Fibroblast of the aortic adventitia (primary cell): Measurements from ENCODE around the gene VAV2. TPM values are rescaled to one million over a fixed set of nuclear protein-coding genes. Genes with fewer than 3 reads are reported as not detected.

Experiments
- DNase-seq: peaks from one replicate; pipeline ENCODE4 v3.0.0-alpha.2; 2010; ENCODE audit warnings: low read depth
- H3K4me3 ChIP-seq: 2 replicates; pipeline ENCODE4 v1.5.1; 2011; ENCODE audit warnings: low read depth, mild to moderate bottlenecking, control low read depth, low read length, moderate library complexity
- total RNA-seq: library from RNA; depleted of rRNA; stranded (reverse); fragments of >200 nt; gene quantifications from 2 replicates; pipeline ENCODE4 v1.2.3, GENCODE V29; 2012; ENCODE audit warnings: low replicate concordance
- TF ChIP-seq, protein P1 (sequence below): IDR thresholded peaks from 2 replicates; pipeline ENCODE4 v1.5.1; 2011; ENCODE audit warnings: mild to moderate bottlenecking, low read length, control low read depth, inconsistent platforms; ENCODE audit not compliant: insufficient read depth

Gene VAV2
- total RNA-seq, 1 donor: 10.9 TPM

DNA sequence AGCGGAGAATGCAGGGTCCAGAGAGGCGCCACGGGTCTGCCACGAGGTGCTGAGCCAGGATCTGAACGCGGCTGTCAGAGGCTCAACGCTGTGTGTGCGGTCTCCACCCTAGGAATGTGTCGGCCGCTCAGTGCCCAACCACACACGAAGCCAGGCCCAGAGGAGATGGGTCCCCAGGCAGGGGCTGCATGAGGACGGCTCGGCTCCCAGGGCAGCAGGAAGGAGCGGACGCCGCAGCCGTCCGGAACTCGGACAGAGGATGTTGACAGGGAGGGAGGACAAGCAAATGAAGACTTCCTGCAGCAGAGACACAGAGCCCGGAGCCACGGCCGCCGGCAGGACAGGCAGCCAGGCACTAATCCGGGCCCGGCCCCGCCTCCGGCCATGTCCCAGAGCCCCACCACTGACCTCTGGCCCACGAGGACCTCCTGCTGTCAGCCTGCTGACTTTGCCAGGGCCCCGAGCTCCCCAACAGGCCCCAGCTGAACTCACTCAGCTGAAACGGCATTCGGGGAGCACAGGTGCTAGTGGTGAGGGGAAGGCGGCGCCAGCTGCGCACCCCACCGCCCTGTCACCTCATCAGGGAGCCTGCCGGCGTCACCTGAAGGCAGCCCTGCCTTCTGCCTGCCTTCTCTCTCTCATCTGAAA lies 12.7 kb downstream of the VAV2 start:
- TF ChIP-seq, protein P1, sequence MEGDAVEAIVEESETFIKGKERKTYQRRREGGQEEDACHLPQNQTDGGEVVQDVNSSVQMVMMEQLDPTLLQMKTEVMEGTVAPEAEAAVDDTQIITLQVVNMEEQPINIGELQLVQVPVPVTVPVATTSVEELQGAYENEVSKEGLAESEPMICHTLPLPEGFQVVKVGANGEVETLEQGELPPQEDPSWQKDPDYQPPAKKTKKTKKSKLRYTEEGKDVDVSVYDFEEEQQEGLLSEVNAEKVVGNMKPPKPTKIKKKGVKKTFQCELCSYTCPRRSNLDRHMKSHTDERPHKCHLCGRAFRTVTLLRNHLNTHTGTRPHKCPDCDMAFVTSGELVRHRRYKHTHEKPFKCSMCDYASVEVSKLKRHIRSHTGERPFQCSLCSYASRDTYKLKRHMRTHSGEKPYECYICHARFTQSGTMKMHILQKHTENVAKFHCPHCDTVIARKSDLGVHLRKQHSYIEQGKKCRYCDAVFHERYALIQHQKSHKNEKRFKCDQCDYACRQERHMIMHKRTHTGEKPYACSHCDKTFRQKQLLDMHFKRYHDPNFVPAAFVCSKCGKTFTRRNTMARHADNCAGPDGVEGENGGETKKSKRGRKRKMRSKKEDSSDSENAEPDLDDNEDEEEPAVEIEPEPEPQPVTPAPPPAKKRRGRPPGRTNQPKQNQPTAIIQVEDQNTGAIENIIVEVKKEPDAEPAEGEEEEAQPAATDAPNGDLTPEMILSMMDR: no peak
- H3K4me3 ChIP-seq: peak overlapping the region; percentile 13
- DNase-seq: peak; percentile 27

DNA sequence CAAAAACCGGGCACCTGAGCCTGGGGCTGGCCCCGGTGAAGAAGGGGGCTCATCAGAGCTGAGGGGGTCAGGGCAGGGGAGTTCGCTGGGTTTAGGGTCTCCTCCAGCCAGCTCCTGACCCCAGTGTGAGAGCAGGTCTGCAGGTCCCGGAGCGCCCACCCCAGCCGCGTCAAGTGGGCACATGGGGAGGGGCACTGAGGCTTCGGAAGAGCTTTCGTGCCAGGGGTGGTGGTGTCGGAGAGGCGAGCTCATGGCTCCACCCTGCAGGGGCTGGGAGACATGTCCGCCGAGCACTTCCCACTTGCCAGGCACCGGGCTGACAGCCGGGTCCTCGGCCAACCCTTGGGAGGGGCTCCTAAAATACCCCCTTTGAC lies 13.2 kb downstream of the VAV2 start:
- TF ChIP-seq, protein P1: no peak
- DNase-seq: no peak
- no peak overlapping the region for H3K4me3 ChIP-seq

DNA sequence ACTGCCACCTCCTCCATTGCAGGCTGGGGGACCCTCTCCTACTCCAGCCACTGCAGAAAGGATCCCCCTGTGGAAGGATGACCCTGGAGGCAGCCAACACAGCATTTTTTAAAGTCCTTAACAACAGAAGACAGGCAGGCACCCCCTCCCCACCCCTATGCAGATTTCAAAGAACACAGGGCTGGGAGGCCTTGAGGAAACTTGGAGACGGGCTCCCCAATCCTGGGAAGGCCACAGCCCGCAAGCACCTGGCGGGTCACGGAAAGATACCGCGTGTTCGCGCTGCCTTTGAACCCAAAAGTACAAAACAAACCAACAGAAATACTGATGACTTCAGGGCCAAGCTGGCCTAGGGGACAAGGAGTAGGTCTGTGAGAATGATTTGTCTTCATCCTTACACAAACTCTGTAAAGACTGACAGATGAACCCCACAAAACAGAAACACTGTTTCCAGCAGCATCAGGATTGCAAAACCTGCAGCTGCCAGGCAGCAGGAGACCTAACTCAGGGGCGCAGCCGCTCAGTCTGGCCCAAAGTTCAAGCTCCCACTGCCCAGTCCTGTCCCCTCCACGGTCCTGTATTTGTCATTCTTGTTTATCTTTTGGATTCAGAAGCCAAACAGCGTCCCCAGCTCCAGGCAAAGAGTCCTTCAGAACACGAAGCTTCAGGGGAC lies 13.8 kb downstream of the VAV2 start:
- H3K4me3 ChIP-seq: no peak overlapping the region
- DNase-seq: no peak
- TF ChIP-seq, protein P1: no peak

DNA sequence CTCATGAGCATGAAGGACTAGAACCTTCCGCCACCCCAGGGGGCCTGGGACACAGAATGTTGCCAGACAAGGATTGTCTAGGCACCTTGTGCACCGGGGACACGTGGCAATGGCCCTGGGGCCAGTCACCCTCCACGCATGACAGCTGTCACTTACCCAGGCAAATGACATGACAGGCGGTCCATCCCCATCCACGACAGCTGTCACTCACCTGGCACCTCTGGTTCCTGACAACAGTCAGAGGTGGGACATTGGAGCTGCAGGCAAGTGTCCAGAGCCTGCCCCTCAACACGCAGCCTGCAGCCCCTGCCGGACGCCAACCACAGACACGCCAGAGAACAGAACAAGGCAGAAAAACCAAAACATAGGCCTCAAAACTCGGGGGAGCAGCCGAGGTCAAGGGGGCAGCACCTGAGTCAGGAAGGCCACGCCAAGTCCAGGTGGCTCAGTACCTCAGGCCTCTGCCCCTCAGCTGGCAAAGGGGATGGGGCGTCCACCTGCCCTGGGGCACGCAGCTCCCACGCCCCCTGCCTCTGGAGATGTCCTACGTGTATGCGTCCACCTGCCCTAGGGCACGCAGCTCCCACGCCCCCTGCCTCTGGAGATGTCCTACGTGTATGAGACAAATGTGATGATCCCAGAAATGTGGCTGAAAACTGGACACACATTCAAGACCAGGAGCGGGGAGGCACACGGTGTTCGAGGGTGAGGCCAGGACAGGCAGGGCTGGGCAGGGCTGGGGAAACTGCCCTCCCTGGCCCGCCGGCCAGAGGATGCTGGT lies 14.5 kb downstream of the VAV2 start:
- no peak overlapping the region for H3K4me3 ChIP-seq
- TF ChIP-seq, protein P1: no peak
- no peak for DNase-seq

DNA sequence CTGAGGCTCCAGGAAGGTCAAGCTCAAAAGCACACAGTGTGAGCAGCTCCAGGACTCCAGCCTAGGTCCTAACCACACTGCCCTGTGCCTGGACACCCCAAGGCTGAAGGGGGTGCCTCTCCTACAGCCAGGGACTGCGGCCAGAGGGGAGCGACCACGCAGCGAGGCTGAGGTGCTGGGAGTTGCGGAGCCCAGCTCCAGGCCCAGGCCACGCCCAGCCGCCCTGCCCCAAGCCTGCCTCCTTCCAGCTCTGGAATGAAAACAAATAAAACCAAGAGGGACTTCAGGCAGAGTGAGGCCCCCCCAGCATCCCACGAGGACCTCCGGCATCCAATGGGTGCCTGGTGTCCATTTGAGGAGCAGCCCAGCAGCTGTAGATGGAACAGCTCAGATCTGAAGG lies 15.2 kb downstream of the VAV2 start:
- no peak overlapping the region for H3K4me3 ChIP-seq
- no peak for DNase-seq
- TF ChIP-seq, protein P1: no peak

DNA sequence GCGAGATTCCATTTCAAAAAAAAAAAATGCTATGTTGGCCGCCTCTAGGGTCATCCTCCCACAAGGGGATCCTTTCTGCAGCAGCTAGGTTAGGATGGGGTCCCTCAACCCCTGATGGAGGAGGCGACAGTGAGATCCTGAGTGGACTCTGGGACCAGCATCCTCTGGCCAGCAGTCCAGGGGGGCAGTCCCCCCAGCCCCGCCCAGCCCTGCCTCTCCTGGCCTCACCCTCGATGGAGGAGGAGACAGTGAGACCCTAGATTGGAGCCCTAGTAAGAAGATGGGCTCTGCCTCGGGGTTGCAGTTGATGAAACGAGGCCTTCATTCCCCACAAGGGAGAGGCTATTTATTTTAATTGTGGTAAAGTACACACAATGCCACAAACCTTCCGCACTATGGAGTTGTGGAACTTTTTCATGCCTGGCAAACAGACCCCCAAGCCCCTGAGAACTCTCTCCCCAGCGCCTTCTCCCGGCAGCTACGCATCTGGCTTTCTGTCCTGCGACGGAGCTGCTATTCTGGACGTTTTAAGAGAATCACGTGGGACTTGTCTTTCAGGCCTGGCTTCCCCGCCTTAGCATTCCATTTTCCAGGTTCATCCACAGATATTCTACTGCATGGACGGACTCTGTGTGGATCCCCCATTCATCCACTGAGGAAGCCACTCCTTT lies 15.8 kb downstream of the VAV2 start:
- TF ChIP-seq, protein P1: no peak
- DNase-seq: no peak
- no peak overlapping the region for H3K4me3 ChIP-seq
